HepG2 (cell line): ENCODE results near the gene EMC10. TPM values are rescaled to one million over a fixed set of nuclear protein-coding genes. Genes with fewer than 3 reads are reported as not detected.

Experiments
- ATAC-seq: fragments of 200-7000 bp; cut with Tn5 transposase; 3 replicates; pipeline ENCODE4 v1.9.1; 2020; ENCODE audit warnings: mild to moderate bottlenecking, moderate library complexity
- BruUV-seq: library from RNA; stranded (reverse); fragments of 400-500 nt; replicated peaks from 2 replicates; lab custom pipeline; 2021; lab: Mats Ljungman, UMichigan
- CTCF ChIA-PET: fragments of 300-600 bp; formaldehyde crosslinking; extraction: SDS; loops from one replicate; lab custom pipeline; 2021; ENCODE audit warnings: low total read pairs, inconsistent platforms, low intra/inter-chr PET ratio; lab: Yijun Ruan, JAX
- POLR2A ChIA-PET: fragments of 350-600 bp; sonication (Branson Sonifier 250); formaldehyde crosslinking; loops from one replicate; lab custom pipeline; 2020; ENCODE audit warnings: antibody characterized with exemption, inconsistent platforms; lab: Yijun Ruan, JAX
- DNase-seq: peaks from one replicate; pipeline ENCODE4 v3.0.0-alpha.2; 2015; ENCODE audit warnings: low spot score
- FAIRE-seq: peaks from 3 replicates; lab custom pipeline; 2011; peaks lifted over from hg19 to GRCh38; lab: Jason Lieb, UNC
- H2AFZ ChIP-seq: one replicate; pipeline ENCODE4 v1.6.1; 2011; ENCODE audit warnings: low read length, inconsistent platforms
- H3K27ac ChIP-seq: fragments of 300-600 bp; 3 replicates; pipeline ENCODE4 v1.8.0; 2011; ENCODE audit warnings: mixed run types, mild to moderate bottlenecking, mixed read lengths, low read length, inconsistent platforms; ENCODE audit not compliant: insufficient read depth; ENCODE audit errors: extremely low read length
- H3K27me3 ChIP-seq, 2 experiments: fragments of 200-600 bp in 1 of 2; 2 replicates in 1 of 2; 3 replicates in 1 of 2; pipeline versions ENCODE4 v1.6.0 to v1.8.0; 2011; ENCODE audit warnings: low read length in 2 of 2, mild to moderate bottlenecking in 2 of 2, moderate library complexity in 2 of 2, inconsistent platforms in 1 of 2; ENCODE audit not compliant: insufficient read depth in 2 of 2, control insufficient read depth in 1 of 2
- H3K36me3 ChIP-seq, 2 experiments: fragments of 200-600 bp in 1 of 2; replicated peaks in 1 of 2; 2 replicates in 1 of 2; 3 replicates in 1 of 2; pipeline versions ENCODE4 v1.5.1 to v1.8.0; 2011; ENCODE audit warnings: low read length in 2 of 2, inconsistent platforms in 1 of 2; ENCODE audit not compliant: insufficient read depth in 2 of 2, control insufficient read depth in 1 of 2
- H3K4me1 ChIP-seq: 2 replicates; pipeline ENCODE4 v1.5.1; 2012; ENCODE audit warnings: low read length, inconsistent platforms; ENCODE audit not compliant: insufficient read depth
- H3K4me2 ChIP-seq: 2 replicates; pipeline ENCODE4 v1.6.0; 2011; ENCODE audit warnings: low read depth, low read length, inconsistent platforms
- H3K4me3 ChIP-seq, 3 experiments: fragments of 200-600 bp in 1 of 3; sonication (generic), shearing (Covaris generic) in 1 of 3; replicated peaks in 1 of 3; 2 replicates each; pipeline ENCODE4 v1.5.1; 2011 to 2016; ENCODE audit warnings: low read length in 3 of 3, inconsistent platforms in 2 of 3, low read depth in 2 of 3, mild to moderate bottlenecking in 2 of 3, control low read depth in 1 of 3, mixed read lengths in 1 of 3; ENCODE audit not compliant: insufficient read depth in 1 of 3
- H3K79me2 ChIP-seq: one replicate; pipeline ENCODE4 v1.6.1; 2011; ENCODE audit warnings: low read length, inconsistent platforms; ENCODE audit not compliant: insufficient read depth
- H3K9ac ChIP-seq: 2 replicates; pipeline ENCODE4 v1.6.0; 2011; ENCODE audit warnings: mild to moderate bottlenecking, low read depth, low read length, inconsistent platforms; ENCODE audit not compliant: insufficient read depth
- H3K9me3 ChIP-seq: 2 replicates; pipeline ENCODE4 v1.5.1; 2012; ENCODE audit warnings: mild to moderate bottlenecking, low read length
- H4K20me1 ChIP-seq: 2 replicates; pipeline ENCODE4 v1.6.0; 2011; ENCODE audit warnings: inconsistent platforms, mild to moderate bottlenecking, low read length, moderate library complexity; ENCODE audit not compliant: insufficient read depth
- DBP ChIP-seq: sonication (generic); formaldehyde crosslinking; IDR thresholded peaks from 2 replicates; pipeline ENCODE4 v1.4.0; 2020; ENCODE audit warnings: missing genetic modification reagents; ENCODE audit errors: not compliant biosample characterization
- HNRNPK ChIP-seq: fragments of 200-400 bp; formaldehyde crosslinking; IDR thresholded peaks from 2 replicates; pipeline ENCODE4 v1.6.1; 2018; ENCODE audit warnings: low read length, low read depth, moderate library complexity, mild to moderate bottlenecking; ENCODE audit not compliant: poor library complexity, severe bottlenecking
- MTA1 ChIP-seq: sonication (generic); formaldehyde crosslinking; IDR thresholded peaks from 2 replicates; pipeline ENCODE4 v1.4.0; 2020; ENCODE audit warnings: missing genetic modification reagents, mild to moderate bottlenecking, borderline replicate concordance
- MXD4 ChIP-seq: IDR thresholded peaks from 2 replicates; pipeline ENCODE4 v1.6.1; 2016; ENCODE audit warnings: mild to moderate bottlenecking, missing biosample characterization, missing genetic modification reagents
- NCOA1 ChIP-seq: sonication (generic); formaldehyde crosslinking; IDR thresholded peaks from 2 replicates; pipeline ENCODE4 v1.9.0; 2021; ENCODE audit warnings: missing genetic modification reagents
- NRL ChIP-seq: sonication (generic); formaldehyde crosslinking; IDR thresholded peaks from 2 replicates; pipeline ENCODE4 v1.5.0; 2020; ENCODE audit warnings: missing genetic modification reagents, mild to moderate bottlenecking, moderate library complexity, borderline replicate concordance
- PRDM10 ChIP-seq: sonication (generic); formaldehyde crosslinking; IDR thresholded peaks from 2 replicates; pipeline ENCODE4 v1.4.0; 2020; ENCODE audit warnings: low read depth, missing genetic modification reagents
- REPIN1 ChIP-seq: sonication (generic); formaldehyde crosslinking; IDR thresholded peaks from 2 replicates; pipeline ENCODE4 v1.8.0; 2022; ENCODE audit warnings: missing genetic modification reagents, low read depth, mild to moderate bottlenecking, borderline replicate concordance
- ZBTB8A ChIP-seq: sonication (generic); formaldehyde crosslinking; IDR thresholded peaks from 2 replicates; pipeline ENCODE4 v1.4.0; 2020; ENCODE audit warnings: mild to moderate bottlenecking, low read depth, missing genetic modification reagents, borderline replicate concordance
- ZFP36 ChIP-seq: fragments of 150-350 bp; IDR thresholded peaks from 2 replicates; pipeline ENCODE4 v1.6.1; 2018; ENCODE audit warnings: borderline replicate concordance, low read length, low read depth; ENCODE audit not compliant: partially characterized antibody
- ZFP36L1 ChIP-seq: sonication (generic); formaldehyde crosslinking; IDR thresholded peaks from 2 replicates; pipeline ENCODE4 v1.8.0; 2022; ENCODE audit warnings: mild to moderate bottlenecking, missing genetic modification reagents, moderate library complexity
- ZNF10 ChIP-seq: sonication (generic); formaldehyde crosslinking; IDR thresholded peaks from 2 replicates; pipeline ENCODE4 v1.4.0; 2020; ENCODE audit warnings: mild to moderate bottlenecking, low read depth, missing genetic modification reagents, borderline replicate concordance
- ZNF234 ChIP-seq: sonication (generic); formaldehyde crosslinking; conservative IDR thresholded peaks from 2 replicates; pipeline ENCODE4 v1.5.1; 2020; ENCODE audit warnings: mild to moderate bottlenecking, missing genetic modification reagents
- ZNF335 ChIP-seq: sonication (generic); formaldehyde crosslinking; IDR thresholded peaks from 2 replicates; pipeline ENCODE4 v1.4.0; 2020; ENCODE audit warnings: missing genetic modification reagents
- ZNF367 ChIP-seq: sonication (generic); formaldehyde crosslinking; IDR thresholded peaks from 2 replicates; pipeline ENCODE4 v1.4.0; 2020; ENCODE audit warnings: missing genetic modification reagents, borderline replicate concordance
- ZNF496 ChIP-seq: sonication (generic); formaldehyde crosslinking; IDR thresholded peaks from 2 replicates; pipeline ENCODE4 v1.8.1; 2023; ENCODE audit warnings: mild to moderate bottlenecking, moderate library complexity, missing genetic modification reagents; ENCODE audit not compliant: insufficient replicate concordance
- ZNF558 ChIP-seq: sonication (generic); formaldehyde crosslinking; IDR thresholded peaks from 2 replicates; pipeline ENCODE4 v1.9.0; 2022; ENCODE audit warnings: mild to moderate bottlenecking, missing genetic modification reagents, borderline replicate concordance
- ZNF691 ChIP-seq: sonication (generic); formaldehyde crosslinking; IDR thresholded peaks from 2 replicates; pipeline ENCODE4 v1.4.0; 2020; ENCODE audit warnings: missing genetic modification reagents, low read depth, mild to moderate bottlenecking, borderline replicate concordance
- WGBS: methylation state at CpG from one replicate; pipeline ENCODE4 v1.1.6; 2017; ENCODE audit warnings: low lambda C conversion rate; 5-methylcytosine and 5-hydroxymethylcytosine counted together
- in situ Hi-C: cut with HindIII; loops from 2 replicates; pipeline ENCODE4 v1.10.0; 2017; ENCODE audit warnings: low pct_unique_long_range_greater_than_20kb; ENCODE audit not compliant: extremely low pct_ligation_motif_present
- intact Hi-C: fragments of 100-400 bp; cut with micrococcal nuclease; formaldehyde crosslinking; loops from one replicate; pipeline ENCODE4 v1.10.0; 2022; ENCODE audit not compliant: unreplicated experiment
- polyA plus RNA-seq, 8 experiments: library from polyadenylated mRNA; depleted of rRNA in 3 of 8; stranded (reverse) in 7 of 8; unstranded in 1 of 8; fragments of >200 nt; fragmentation: Illumina TruSeq in 4 of 8; extraction: Trizol in 4 of 8; gene quantifications; 2 replicates each; pipeline versions ENCODE4 v1.2.1 to v1.2.3, GENCODE V29; 2011 to 2016; ENCODE audit warnings: low read depth in 4 of 8, missing spikeins in 1 of 8, mixed read lengths in 1 of 8; ENCODE audit not compliant: insufficient read depth in 1 of 8
- total RNA-seq, 5 experiments: library from RNA; depleted of rRNA; stranded (reverse); fragments of >200 nt; fragmentation: Illumina TruSeq; extraction: Trizol; gene quantifications; 2 replicates each; pipeline ENCODE4 v1.2.3, GENCODE V29; 2016; ENCODE audit warnings: low read depth in 1 of 5

The EMC10 gene
- total and polyA plus RNA-seq, 2 of the 13 experiments (the other 11 are each of a cell fraction or from before 2014, with no cell fraction given) = not detected

- DNase-seq (no peak), ATAC-seq (no peak), FAIRE-seq (no peak)
- in situ Hi-C loops = no loop called here
- intact Hi-C loops = no loop called here
- Histone ChIP-seq H3K27me3 (peaks cover 0 to 9% of the 10 kb centered on the region in 2 experiments; a peak in 2 of 5 replicates), H3K4me2 (no peak overlapping the region), H3K4me1 (peaks cover 12% of the 10 kb centered on the region), H4K20me1 (no peaks in the 10 kb centered on the region), H3K79me2 (no peaks in the 10 kb centered on the region), H3K27ac (no peak overlapping the region), H3K4me3 (no peak overlapping the region), H3K9me3 (no peaks in the 10 kb centered on the region), H2AFZ (no peak overlapping the region), H3K9ac (no peak overlapping the region), H3K36me3 (no peaks in the 10 kb centered on the region)
- ChIA-PET POLR2A (no interaction called here), CTCF (no interaction called here)
- BruUV-seq = no TSS peak
- TF ChIP-seq ZNF691 (CRISPR knock-in tag) (no peak), ZNF10 (CRISPR knock-in tag) (no peak), DBP (CRISPR knock-in tag) (no peak), PRDM10 (CRISPR knock-in tag) (no peak), ZBTB8A (no peak), ZNF234 (CRISPR knock-in tag) (no peak), MTA1 (CRISPR knock-in tag) (no peak), NRL (no peak), ZNF558 (CRISPR knock-in tag) (no peak), ZFP36L1 (no peak), REPIN1 (no peak), ZNF335 (CRISPR knock-in tag) (no peak), HNRNPK (no peak), MXD4 (no peak), NCOA1 (CRISPR knock-in tag) (no peak), ZNF496 (CRISPR knock-in tag) (no peak), ZNF367 (no peak), ZFP36 (no peak)
- 33% methylated on average over 2 of the region's 2 CpGs for WGBS
These were observed 20.3 kb upstream of the EMC10 start for GRCh38 chr19:50455992-50456391.
